ENCODE results near the gene GNG11.

GRCh38 chr7:93882468-93882867, 39.1 kb upstream of the GNG11 start:
- TF ChIP-seq CTCF (optimal IDR thresholded peaks at IDR 0.05 in 1 of 3, IDR thresholded peaks at IDR 0.05 in 1 of 3, conservative IDR thresholded peaks at IDR 0.05 in 1 of 3; ENCODE audit: extremely low read depth in 1 of 3, insufficient read depth in 2 of 3, low read length in 3 of 3) (no peak), EZH2 (IDR thresholded peaks at IDR 0.05; ENCODE audit: low read length) (no peak)

All from keratinocyte (primary cell).